ENCODE data around the gene CHP2.

DNA sequence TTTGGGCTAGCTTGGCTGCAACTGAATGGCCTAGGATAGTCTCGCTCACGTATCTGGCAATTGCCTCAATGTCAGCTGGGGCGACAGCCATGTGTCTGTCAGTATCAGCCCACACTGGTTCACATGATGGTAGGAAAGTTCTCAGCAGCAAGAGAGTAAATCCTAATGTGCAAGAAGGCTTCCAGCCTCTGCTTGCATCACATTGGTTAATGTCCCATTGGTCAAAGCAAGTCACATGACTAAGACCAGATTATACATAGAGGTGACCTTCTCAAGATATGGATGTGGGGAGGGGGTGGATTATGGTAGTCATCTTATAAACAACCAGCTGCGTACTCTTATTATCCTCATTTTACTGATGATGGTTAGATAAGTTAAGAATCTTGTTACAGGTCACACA is 31.0 kb downstream of the CHP2 start:
- TF ChIP-seq, protein P1, sequence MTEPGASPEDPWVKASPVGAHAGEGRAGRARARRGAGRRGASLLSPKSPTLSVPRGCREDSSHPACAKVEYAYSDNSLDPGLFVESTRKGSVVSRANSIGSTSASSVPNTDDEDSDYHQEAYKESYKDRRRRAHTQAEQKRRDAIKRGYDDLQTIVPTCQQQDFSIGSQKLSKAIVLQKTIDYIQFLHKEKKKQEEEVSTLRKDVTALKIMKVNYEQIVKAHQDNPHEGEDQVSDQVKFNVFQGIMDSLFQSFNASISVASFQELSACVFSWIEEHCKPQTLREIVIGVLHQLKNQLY (CRISPR knock-in tag; conservative IDR thresholded peaks at IDR 0.05), result no peak
- TF ChIP-seq FOXK1 (CRISPR knock-in tag; IDR thresholded peaks at IDR 0.05; ENCODE audit: borderline replicate concordance), result no peak
- TF ChIP-seq, protein P2, sequence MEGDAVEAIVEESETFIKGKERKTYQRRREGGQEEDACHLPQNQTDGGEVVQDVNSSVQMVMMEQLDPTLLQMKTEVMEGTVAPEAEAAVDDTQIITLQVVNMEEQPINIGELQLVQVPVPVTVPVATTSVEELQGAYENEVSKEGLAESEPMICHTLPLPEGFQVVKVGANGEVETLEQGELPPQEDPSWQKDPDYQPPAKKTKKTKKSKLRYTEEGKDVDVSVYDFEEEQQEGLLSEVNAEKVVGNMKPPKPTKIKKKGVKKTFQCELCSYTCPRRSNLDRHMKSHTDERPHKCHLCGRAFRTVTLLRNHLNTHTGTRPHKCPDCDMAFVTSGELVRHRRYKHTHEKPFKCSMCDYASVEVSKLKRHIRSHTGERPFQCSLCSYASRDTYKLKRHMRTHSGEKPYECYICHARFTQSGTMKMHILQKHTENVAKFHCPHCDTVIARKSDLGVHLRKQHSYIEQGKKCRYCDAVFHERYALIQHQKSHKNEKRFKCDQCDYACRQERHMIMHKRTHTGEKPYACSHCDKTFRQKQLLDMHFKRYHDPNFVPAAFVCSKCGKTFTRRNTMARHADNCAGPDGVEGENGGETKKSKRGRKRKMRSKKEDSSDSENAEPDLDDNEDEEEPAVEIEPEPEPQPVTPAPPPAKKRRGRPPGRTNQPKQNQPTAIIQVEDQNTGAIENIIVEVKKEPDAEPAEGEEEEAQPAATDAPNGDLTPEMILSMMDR (IDR thresholded peaks at IDR 0.05 in 2 of 3, conservative IDR thresholded peaks at IDR 0.05 in 1 of 3; ENCODE audit: insufficient read depth in 2 of 3, low read depth in 1 of 3, low read length in 3 of 3), result no peak

Measured in K562 (cell line).